GM18517 (cell line): ENCODE results near the gene F3.

Source experiments
- ATAC-seq: cut with Tn5 transposase; IDR thresholded peaks from one replicate; pipeline ENCODE4 v1.9.1; 2021; ENCODE audit warnings: mild to moderate bottlenecking, moderate library complexity; ENCODE audit not compliant: unreplicated experiment

F3 gene

DNA sequence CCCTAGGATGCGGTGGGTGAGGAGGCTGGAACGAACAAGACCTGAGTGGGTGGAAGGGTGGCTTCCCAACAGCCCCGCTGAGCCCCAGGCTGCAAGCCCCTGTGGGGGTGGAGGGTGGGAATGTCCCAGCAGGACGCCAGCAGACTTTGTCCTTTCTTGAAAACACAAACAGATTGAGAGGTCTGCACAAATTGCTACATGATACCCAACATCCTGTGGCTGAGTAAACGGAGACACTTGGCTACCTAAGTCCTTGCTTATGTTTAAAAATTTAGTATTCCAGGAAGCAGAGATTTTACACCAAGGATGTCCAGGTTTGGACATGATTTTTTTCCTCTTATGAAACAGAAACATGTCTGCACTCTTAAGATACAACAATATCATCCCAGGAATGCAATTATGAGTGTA lies 11.8 kb upstream of the F3 start:
- ATAC-seq: no peak

DNA sequence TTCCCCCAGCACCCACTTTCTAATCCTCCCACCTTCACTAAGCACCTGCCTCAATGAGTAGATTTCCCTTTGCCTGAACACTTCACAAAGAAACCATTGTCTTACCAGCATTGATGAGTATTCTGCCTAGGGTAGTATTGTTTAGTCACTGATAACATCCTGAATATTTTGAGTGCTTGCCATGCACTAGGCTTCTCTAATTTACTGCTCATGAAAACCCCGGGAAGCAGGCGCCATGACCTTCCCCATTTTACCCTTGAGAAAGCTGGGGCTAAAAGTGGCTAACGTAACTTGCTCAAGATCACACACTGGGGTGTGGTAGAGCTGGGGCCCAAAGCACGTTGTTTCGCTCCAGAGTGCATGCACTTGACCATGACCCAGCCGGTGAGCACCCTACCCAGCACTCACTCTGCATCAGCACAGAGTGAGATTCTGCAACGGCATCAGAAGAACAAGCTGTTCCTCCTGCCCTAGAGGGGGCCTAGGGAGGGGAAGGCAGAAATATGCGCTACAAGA lies 10.6 kb upstream of the F3 start:
- no peak for ATAC-seq

DNA sequence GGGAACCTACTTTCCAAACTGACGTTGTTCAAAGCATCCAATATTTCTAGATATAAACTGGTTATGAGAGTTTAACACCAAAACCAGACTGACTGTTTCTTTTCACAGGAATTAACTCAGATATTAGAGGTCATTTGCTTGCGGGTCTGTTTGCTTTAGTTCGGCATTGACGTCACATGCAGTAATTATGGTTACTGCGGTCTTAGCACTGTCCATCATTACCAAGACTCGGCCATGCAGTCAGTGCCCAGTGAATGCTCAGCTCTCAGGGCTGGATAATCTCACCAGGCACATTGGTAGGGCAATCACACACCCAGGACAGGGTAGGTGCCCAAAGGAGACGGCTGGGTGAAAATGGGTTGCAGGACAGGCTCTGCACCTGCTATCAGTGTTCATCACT lies 9.9 kb upstream of the F3 start:
- ATAC-seq: no peak

DNA sequence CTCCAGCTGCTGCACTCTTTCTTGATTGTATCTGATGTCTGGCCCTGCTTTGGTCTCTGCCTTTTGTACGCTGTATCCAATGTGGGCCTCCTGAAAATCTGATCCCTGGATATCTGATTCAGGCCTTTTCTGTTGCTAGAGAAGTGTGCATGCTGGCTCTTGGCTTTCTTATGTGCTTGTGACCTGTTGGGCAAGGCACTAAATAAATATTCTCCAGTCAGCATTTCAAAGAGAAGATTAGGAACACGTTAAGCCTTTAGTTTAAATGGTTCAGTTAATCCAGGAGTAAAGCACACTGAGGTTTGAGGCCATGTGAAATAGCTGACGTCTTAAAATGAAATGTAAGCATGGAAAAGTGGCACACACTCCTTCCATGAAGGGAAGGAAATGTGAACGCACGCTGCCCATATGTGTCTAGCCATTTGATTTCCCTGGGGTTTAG lies 9.3 kb upstream of the F3 start:
- ATAC-seq: no peak

DNA sequence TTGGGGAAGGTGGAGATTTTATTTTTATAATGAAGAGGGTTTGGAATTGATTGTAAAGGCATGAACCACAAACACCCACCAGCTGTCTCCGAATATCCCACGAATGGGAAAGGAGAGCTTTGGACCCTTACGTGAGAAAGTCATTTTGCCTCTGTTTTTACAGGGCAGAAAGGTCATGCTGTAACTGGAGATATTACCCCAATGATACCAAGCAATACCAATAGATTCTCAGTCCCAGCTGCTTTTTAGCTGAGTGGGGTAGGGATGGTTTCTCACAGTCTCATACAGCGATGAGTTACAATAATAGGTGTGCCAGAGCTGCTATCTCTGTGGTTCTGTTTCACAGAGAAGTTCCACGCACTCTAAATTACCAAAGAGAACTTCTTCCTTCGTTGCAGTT lies 8.8 kb upstream of the F3 start:
- ATAC-seq: no peak

DNA sequence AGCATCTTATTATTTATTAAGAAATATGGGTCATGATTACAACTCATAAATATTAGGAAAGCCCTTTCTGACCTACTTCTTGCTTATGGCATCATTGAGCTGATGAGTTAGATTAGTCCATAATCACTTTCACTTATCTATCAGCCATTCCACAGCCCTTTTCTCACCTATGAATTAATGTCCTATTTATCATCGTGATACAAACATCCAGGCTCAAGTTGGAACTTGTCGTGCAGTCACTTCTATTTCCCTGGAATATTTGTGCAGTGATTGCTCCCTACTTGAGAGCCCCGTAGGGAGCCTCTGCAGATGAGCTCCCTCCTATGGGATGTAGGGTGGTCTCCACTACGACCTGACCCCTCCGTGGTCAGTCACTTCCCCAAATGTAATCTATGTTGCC lies 8.1 kb upstream of the F3 start:
- no peak for ATAC-seq

DNA sequence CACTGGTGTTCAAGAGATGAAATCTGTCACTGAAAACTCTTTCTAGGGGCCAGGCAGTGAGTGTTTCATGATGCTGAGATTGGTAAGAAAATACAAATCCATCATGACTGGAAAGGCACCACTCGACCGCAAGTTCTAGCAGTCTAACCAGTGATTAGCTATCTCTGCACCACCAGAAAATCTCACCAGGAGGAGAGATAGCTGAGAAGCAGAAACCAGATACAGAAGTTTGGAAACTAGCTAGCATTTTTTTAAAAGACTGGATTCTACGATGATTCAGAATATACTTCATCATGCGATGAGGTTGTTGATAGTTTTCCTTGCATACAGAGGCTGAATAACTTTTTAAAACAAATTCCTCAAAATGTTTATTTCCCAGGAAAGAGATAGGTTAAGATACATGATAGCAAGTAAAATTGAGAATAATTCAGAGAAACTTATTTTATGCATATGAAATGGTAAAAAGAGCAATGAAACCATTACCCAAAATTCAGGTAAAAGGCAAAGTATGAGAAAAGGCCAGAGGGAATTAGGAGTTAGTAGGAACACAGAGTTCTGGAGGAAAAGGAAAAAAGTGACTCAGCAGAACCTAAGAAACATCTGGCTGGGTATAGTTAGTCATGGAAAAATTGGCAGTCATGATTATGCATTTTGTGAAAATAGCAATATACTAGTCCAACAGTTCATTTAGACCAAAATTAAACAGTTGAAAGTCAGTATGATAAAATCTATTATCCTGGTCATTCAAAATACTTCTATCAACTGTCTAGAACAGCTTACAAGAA lies 3.3 kb upstream of the F3 start:
- no peak for ATAC-seq

DNA sequence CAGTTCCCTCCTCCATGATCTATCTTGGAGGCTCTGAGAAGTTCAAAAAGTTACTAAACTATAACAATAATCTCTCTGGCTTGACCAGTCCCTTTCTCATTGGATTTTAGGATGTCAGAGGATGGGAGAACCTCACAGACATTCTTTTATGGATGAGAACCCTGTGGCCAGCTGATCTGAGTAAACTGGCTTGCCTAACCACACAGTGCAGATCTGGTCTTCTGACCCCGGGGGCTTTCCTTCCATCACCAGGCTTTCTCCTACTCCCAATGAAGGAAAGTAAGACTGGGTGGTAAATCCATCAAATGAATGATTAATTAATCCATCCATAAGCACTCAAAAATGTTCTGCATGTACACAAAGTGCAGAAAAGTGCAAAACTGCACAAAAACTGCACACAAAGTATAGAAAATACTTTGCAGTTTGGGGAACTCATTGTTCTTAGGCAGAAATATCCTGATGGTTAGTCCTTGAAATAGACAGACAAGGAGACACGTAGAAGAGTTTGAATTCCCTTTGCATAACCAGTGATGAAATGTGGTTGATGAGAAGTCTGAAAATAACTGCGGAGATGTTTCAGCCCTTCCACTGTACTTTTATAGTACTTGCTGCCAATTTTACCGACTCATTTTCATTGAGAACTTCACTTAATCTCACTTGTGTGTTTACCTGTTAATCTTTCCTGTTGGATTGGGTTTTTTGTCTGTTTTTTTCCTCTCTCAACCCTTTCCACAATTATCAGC lies 2.5 kb upstream of the F3 start:
- no peak for ATAC-seq

DNA sequence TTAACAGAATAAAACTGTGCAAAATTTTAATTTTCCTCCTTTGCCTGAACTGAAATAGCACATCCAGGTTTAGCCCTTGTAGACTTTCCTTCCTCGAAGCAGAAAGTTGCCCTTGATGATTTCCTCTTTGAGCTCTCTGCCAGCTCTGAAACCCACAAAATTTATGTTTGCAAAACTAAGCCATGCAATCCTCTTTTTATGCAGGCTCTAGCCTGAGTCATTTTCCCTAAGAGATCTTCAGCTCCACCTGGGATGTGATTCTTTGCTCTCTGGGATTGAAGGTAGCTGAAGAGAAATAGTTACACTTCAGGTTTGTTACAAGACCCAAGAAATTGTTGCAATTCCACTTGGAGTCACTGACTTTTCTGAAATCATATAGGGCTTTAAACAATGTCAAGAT lies 1.4 kb upstream of the F3 start:
- ATAC-seq: no peak

DNA sequence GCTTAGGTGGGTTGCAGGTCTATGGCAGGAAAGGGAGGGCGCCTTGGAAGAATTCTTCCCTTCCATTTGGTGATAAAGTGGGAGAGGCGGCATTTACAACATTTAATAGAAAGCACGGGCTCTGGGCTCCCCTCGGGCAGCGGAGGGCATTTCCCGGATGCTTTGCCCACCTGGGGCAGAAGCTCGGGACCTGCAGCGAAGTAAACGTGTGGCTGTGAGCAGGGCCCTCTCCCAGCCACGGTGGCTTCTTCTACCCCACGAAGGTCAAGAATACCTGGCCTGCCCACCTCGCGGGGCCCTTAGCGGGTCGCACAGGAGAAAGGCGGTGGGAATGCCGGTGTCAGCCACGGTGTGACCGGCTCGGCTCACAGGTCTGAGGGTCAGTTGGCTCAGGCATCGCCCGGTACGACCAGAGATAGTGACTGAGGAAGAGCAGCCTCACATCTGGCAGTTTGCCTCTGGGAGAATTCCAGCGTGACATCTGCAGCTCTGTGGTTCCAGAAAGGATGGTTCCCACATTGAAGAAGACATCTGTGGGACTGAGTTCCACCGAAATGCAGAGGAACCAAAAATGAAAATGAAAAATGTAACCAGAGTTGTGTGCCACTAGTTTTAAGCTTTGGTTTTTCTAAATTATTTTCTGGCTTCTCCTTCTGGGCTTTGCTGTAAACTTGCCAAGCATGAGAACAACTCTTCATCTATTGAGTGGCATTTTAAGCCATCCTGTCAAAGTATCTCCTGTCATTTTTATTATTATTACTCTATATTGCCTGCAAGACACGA lies 720 bp upstream of the F3 start:
- no peak for ATAC-seq

DNA sequence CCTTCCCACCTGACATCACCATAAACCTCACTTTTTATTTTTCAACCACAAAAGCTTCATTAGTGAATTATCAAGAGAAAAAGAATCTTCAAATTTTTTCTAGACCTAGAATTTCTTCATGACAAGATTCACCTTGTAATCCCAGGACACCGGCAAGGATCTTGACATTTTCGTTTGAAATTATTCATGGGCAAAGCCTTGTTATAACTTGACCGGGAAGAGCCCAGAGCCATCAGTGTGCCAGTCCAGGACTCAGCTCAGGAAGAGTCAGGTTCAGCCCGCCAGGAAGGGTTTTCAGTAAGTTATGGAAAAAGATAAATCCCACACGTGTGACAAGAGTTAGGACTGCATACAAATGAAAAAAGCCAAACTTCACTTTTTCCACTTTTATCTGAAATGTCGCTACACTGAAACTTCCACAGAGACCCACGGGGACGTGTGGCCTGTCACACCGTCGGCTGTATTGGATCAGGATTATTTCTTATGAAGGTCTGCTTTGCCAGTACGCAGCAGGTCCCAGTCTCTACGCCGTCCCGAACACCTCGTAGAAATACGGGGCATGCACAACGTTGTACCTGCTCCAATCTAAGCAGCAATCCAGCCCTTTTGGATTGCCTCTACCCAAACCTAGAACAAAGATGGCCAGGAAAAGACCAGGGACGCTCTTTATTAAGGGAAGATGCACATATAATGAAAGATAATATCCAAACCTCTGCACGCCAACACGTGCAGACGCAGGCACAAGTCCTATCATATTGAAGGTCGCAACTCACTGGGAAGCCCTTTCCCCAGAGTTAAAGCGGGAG lies 916 bp downstream of the F3 start:
- ATAC-seq: no peak

DNA sequence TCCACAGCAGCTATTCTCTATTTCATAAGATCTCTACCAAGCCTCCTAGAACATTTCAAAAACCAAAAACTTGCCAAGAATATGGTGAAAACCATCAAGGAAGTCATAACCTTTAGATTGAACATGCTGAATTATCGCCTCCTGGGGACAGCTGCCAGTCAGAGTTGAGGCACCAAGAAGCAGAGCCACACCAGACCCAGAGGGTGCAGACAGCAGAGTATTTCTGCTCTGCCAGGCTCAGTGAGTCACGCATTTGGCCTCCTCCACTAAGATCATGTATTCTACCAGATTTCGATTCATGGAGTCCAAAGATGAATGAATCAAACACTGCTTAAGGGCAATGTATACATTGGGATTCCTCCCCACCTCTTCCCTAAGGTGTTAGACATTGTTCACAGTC lies 2.1 kb downstream of the F3 start:
- ATAC-seq: no peak

DNA sequence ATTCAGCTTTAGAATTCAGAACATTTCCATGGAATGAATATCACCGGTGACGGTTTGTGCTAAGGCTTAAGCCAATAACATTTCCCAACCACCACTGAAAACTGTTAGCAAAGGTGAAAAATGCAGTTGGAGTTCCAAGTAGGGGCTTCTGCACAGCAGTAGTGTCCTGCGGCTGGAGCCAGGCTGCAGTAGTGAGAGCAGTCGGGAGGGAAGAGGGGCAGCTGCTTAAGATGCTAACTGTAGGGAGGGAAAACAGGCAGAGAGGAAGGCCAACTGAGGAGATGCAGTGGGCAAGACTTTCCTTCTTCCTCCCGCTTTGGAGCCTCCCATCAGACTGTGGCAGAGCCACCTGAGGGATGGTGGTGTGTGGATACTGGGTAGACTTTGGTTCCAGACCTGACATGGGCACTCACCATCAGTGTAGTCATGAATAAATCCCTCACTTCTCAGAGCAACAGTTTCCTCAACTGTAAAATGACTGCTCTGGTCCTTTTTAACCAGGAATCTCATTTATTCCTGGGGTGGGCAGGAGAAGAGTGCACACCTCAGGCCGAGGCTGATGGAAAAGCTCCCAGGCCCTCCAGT lies 3.2 kb downstream of the F3 start:
- no peak for ATAC-seq

DNA sequence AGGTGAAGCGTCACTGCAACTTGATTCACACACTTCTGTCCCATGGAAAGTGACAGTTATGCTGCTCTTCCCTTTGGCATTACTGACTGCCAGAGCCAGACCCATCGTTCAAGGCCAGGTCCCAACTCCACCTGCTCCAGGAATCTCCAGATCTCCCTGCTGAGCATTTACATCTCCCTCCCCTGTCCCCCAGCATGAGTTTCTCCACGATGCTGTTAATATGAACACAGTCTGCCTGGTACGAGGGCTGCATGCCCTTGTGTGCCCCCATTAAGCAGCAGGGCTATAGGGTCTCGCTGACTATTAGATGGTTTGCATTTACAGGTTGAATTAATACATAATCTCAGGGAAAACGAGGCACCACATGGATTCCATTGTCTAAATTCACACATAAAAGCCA lies 4.3 kb downstream of the F3 start:
- ATAC-seq: no peak

DNA sequence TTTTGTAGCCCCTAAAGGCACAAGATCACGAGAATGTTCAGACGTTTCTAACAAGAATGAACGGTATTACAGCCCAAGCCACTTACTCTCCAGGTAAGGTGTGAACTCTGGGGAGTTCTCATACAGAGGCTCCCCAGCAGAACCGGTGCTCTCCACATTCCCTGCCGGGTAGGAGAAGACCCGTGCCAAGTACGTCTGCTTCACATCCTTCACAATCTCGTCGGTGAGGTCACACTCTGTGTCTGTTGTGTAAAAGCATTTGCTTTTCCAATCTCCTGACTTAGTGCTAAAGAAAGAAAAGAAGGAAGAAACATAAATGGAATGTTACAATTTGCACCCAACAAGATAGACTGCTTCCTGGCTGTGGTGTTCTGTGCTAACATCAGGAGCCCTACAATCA lies 5.7 kb downstream of the F3 start:
- ATAC-seq: no peak

DNA sequence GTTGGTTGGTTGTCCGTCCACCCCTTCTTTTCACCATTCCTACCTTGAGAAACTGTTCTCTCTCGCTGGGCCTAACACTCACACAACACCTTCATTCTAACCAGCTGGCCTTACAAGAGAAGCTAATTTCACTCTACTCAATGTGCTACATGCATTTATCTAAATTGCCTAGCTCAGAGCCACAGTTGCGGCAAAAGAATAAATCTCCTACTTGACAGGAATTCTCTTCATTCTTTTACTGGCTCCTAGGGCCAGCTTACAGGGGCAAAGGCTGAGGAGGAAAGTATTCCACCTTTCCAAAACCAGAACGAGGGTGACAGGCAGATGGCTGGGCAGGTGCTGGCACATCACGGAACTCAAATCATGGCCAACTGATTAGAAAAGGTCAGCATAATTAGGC lies 6.5 kb downstream of the F3 start:
- no peak for ATAC-seq

DNA sequence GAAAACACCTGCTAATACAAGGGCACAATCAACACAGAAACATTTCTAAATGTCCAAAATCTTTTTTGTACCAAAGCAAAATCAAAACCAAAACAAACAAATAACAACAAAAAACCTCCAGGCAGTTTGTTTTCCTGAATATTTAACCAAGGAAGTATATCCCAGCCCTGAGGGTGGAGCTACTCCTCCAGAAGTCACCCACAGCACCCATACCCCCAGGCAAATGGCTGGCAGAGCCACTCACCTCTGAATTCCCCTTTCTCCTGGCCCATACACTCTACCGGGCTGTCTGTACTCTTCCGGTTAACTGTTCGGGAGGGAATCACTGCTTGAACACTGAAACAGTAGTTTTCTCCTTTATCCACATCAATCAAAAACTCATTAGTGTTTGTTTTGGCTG lies 9.5 kb downstream of the F3 start:
- no peak for ATAC-seq

DNA sequence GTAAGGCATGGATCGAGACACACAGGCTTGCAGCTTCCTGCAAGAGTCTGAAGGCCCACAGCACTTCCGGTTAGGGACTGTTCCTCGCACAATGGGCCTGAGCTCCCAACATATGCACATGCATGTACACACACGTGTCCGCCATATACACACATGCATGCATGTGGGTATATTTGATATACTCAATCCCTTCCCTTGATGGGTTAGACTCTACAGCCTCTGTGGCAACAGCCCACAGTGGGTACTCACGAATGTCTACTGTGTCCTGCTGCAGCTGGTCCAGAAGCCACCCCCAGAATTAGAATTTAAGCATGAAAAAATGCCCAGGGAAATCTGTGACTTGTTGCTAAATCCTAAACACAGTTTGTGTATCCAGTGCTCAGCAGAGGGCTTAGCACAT lies 9.9 kb downstream of the F3 start:
- ATAC-seq: no peak

DNA sequence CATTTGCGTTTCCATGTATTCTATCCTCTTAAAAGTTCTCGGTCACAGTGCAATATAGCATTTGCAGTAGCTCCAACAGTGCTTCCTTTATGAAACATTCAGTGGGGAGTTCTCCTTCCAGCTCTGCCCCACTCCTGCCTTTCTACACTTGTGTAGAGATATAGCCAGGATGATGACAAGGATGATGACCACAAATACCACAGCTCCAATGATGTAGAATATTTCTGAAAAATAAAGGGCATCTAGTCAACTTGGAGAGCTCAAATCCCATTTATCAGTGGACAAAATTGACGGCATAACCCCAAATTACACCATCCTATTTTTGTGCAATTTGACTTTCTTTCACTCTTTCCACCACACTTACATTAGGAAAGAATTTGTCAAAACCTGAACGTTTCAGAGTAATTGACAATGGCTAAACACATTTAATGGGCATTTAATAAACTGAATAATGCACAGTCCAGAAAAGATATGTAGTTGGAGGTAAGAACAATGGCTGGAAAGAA lies 11.1 kb downstream of the F3 start:
- no peak for ATAC-seq

DNA sequence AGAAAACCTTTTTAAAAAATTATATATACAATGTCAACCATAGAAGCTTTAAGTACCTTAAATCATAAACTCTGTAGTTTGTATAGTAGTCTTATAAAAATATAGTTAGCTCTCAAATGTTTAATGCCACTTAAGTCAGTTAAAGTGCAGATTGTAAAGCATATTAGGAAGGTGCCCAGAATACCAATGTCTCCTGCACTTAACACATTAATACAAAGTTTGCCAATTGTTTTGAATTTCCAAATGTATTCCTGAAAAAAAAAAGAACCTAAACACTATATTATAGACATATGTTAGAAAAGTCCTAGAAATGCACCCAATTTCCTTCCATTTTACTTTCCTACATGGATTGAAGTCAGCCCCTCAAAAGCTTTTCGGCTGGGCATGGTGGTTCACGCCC lies 12.1 kb downstream of the F3 start:
- ATAC-seq: no peak
